ENCODE results near the gene CD209.
"Not testable (repeated sequence)": the region's sequence is repeated elsewhere in the genome, so short reads cannot be mapped to it uniquely, and the experiment has no call there.

The CD209 gene, protein sequence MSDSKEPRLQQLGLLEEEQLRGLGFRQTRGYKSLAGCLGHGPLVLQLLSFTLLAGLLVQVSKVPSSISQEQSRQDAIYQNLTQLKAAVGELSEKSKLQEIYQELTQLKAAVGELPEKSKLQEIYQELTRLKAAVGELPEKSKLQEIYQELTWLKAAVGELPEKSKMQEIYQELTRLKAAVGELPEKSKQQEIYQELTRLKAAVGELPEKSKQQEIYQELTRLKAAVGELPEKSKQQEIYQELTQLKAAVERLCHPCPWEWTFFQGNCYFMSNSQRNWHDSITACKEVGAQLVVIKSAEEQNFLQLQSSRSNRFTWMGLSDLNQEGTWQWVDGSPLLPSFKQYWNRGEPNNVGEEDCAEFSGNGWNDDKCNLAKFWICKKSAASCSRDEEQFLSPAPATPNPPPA

DNA sequence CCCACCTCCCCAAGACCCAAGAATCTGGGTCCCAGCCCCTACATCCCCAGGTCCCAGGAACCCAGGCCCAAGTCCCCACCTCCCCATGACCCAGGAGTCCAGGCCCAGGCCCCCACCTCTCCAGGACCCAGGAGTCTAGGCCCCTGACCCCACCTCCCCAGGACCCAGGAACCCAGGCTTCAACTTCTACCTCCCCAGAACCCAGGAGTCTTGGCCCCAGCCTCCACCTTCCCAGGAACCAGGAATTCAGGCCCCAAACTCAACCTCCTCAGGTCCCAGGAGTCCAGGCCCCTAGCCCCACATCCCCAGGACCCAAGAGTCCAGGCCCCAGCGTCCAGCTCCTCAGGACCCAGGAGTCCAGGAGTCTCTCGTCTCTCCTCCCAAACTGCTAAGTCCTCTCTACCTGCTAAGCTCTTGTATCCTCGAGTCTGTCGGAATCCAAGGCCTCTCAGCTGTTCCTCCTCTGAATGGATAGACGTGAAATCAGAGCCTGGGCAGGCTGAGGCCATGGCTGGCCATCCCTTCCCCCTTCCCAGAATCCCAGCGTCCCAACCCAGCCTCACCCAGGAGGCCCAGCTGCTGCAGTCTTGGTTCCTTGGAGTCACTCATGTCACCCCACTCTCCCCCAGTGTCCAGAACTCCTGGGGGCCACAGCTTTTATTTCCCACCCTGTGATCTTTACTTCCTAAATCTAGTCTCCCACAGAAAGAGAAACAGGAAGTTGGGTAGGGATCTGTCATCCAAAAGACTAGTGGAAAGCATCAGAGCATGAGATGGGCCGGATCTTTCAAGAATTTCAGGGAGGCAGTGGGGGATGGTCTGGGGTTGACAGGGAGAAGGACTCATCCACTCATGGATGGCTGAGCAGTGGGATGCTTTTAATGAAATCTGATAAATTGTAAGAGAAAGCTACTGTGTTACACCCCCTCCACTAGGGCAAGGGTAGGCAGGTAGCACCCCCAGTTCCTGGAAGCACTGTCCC is at the start of gene CD209:
CD209 (minus strand) TSS at position 632 of the 982 bp plus-strand sequence; CDS start at position 609, 23 bp downstream.
- no peak for DNase-seq (ENCODE audit: extremely low read depth in 1 of 2, low read depth in 1 of 2)

DNA sequence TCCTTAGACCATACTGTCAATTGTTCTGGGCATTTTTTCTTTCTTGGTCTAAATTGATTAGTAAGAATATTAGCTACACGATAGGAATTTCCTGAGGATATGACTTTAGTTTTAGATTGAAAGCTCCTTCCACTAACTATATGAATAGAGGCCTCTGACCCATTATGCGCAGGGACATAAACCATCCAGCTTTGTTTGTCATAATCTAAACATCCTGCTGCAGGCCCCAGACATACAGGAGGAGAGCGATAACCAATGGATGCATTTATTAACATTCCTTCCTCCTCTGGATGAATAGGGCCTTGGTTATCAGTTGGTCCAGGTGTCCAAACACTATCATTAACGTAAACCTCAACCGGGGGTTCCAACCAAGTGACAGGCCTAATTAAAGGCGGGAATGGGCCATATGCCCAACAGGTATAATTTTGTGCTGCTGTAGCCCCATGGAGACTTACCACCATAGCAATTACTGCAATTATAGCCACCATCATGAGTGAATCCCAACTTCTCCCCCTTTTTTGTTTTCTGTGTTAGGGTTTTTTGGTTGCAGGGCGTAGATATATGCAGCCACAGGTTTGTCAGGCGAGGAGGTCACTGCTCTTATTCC is 48.3 kb upstream of the CD209 start:
- no peak for DNase-seq (ENCODE audit: extremely low read depth in 1 of 2, low read depth in 1 of 2)

DNA sequence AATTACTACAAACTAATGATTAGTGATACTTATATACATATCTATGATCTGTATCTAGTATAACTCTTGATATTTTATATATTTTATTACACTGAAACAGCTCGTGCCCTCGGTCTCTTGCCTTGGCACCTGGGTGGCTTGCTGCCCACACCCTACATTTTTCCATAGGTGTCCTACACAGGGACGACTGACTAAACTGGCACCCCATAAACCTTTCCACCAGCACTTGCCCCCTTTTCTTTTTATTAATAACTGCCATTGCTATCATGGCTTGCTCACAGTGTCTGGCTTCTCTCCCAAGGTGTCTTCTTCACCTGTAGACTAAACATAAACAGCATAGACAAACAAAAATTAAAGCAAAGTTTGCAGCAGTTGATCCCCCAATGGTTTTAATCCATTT is 46.2 kb upstream of the CD209 start:
- DNase-seq (ENCODE audit: extremely low read depth in 1 of 2, low read depth in 1 of 2), result no peak

DNA sequence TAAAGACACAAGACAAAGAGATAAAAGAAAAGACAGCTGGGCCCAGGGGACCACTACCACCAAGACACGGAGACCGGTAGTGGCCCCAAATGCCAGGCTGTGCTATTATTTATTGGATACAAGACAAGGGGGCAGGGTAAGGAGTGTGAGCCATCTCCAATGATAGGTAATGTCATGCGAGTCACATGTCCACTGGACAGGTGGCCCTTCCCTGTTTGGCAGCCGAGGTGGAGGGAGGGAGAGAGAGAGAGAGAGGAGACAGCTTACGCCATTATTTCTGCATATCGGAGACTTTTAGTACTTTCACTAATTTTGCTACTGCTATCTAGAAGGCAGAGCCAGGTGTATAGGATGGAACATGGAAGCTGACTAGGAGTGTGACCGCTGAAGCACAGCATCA is 45.4 kb upstream of the CD209 start:
- DNase-seq (ENCODE audit: extremely low read depth in 1 of 2, low read depth in 1 of 2), result not testable (repeated sequence)

DNA sequence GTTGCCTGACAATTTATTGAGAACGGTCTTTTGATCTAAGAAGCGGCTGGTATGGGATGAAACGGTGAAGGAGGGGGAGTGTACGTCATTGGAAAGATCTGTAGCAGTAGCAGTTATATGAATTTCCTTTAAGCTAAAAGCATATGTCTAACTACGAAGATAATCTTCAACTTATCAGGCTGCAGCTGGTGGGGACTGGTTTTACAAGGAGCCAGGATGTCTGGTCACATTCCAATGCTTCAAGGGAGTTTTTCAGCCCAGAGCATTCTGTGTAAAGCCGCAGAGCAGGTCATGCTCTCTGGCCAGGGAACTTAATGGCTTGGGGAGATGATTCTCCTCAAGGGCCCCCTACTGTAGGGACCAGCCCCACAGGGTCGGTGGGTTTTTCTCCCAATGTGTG is 44.9 kb upstream of the CD209 start:
- no peak for DNase-seq (ENCODE audit: extremely low read depth in 1 of 2, low read depth in 1 of 2)

DNA sequence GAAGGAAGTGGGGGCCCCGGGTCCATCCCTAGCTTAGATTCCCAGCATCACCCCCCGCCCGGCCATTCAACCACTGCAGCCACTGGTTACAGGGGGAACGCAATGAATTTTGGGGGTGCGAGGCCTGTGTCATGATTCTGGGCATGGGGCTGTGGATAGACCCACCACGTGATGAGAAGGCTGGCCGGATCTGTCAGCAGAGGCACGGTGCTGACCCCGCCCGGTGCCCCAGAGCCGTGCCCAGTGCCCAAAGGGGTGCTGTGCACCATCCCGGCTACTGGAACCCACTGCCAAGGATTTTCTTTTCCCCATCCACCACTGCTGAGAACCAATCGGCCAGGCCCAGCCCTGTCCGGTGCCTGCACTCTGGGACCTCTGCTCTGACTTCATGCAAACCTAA is 43.1 kb upstream of the CD209 start:
- no peak for DNase-seq (ENCODE audit: extremely low read depth in 1 of 2, low read depth in 1 of 2)

DNA sequence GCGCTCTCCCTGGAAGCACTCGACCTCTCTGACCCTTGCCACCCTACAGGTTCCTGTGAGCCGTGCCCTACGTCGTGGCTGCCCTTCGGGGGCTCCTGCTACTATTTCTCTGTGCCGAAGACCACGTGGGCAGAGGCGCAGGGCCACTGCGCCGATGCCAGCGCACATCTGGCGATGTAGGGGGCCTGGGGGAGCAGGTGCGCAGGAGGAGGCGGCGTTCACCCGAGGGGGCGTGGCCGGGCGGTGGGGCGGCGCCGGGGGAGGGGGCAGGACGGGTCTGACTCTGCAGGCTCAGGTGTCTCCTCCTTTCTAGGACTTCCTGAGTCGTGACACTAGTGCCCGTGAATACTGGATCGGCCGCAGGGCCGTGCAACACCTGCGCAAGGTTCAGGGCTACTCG is 42.1 kb upstream of the CD209 start:
- peak in 1 of 2 donors; percentile 8 for DNase-seq (ENCODE audit: extremely low read depth in 1 of 2, low read depth in 1 of 2)

DNA sequence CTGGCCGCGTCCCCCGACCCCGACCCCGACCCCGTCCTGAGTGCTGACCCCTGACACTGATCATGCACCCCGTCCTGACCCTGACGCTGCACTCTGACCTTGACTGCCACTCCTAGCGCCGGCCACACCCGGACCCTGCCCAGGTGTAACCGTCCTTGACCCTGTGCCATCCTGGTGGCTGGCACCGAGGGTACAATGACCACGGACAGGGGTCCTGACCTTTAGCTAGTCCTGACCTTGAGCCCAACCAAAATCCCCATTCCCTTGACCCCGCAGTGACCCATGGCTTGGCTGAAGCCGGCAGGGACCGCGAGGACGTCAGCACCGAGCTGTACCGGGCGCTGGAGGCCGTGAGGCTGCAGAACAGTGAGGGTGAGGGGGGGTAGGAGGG is 41.6 kb upstream of the CD209 start:
- no peak for DNase-seq (ENCODE audit: extremely low read depth in 1 of 2, low read depth in 1 of 2)

DNA sequence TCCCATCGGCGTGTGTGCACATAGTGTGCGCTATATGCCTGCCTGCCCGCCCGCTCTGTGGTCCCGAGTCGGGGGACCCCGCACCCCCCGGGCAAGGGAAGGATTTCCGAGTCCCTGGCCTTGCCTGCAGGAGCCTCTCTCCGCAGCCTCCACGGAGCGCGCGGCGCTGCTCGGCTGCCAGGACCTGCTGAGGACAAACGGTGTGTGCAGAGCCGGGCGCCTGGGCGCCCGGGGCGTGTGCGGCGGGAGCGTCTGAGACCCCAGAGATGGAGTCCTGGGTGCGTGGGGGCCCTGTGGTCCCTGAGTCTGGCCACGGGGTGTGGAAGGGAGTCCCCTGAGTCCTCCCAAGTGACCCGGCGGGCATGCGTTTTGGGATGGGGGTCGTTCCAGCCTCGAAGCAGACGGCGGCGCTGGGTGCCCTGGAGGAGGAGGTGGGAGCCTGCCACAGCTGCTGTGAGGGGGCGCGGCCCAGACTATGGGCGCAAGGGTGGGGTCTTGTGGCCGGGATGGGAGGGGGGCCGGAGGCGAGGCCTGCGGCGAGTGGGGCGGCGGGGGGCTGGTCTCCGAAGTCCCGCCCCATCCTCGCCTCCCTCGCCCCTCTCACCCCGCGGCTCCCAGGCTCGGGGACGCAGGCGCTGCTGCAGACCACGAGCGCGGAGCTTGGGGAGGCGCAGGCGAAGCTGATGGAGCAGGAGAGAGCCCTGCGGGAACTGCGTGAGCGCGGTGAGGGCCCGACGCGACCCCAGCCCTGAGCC is 41.0 kb upstream of the CD209 start:
- DNase-seq (ENCODE audit: extremely low read depth in 1 of 2, low read depth in 1 of 2), result no peak

DNA sequence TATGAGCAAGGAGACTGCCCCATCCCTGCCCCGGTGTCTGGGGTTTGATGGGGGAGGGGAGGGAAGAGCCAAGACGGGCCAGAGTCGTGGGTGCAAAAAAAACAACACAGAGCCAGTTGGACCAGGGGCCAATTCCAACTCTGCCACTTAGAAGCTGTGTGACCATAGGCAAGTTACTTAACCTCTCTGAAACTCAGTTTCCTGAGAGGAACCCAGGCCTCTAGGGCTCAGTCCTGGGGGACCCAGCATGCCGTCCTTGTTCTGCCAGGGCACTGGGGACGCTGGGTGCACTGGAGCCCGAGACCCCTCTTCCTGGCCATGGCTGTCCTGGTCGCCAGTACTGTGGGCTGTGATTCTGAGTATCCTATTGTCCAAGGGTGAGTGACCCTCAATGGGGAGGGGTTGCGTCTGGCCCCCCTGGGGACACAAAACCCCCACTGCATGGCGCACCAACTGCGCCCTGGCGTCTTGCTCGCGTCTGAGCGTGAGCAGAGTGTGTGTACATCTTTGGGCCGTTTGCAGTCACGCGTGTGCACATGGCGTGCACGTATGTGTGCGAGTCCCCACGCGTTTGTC is 40.4 kb upstream of the CD209 start:
- DNase-seq (ENCODE audit: extremely low read depth in 1 of 2, low read depth in 1 of 2), result no peak

DNA sequence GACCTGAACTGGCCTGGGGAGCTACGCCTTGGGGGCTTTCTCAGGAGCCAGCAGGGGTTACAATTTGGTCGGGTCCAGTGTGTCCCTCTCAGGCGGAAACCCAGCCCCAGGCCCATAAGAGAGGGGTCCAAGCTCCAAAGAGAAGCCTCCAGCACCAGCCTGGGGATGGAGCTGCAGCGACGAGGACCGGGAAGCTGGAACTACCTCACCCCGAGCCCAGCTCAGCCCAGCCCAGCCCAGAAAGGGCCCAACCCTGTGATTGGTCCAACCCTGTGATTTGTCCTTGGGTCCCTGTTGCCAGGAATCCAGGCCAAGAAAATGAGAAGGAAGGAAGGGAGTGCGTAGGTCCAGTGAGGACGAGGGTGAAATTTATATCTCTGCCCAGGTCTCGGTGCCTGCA is 39.8 kb upstream of the CD209 start:
- no peak for DNase-seq (ENCODE audit: extremely low read depth in 1 of 2, low read depth in 1 of 2)

DNA sequence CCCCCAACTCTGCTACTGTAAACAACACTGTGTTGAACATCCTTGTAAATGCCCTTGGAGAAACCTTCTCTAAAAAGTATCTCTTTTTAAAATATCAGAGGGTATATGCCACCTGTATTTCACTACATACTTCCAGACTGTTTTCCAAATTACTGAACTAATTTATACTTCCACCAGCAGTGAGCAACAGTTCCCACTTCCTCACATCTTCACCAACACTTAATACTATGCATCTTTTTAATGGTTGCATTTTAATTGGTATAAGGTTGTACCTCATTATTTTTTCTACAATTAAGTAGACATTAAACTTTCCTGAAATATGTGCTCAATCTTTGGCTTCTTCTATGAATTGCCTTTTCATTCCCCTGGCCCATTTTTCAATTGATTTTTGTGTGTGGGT is 37.5 kb upstream of the CD209 start:
- DNase-seq (ENCODE audit: extremely low read depth in 1 of 2, low read depth in 1 of 2), result no peak

DNA sequence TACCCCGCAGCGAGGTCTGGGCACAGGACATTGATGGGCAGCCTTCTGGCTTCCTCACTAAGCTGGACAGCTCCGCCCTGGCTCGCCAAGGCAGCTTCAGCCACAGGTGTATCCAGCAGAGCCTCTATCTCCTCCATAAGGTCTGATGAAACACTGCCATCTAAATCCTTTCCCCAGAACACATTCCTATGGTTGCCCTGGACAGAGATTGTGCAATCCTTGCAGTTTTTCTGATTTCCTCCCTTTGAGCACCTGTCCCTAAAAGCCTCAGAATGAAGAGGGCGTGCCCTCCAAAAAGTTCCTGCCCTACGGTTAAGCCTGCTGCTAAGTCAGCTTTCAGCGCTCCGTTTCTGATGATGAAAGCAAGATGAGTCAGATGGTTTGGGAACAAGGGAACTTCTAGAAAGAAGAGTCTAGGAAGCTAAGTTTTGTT is 36.7 kb upstream of the CD209 start:
- DNase-seq (ENCODE audit: extremely low read depth in 1 of 2, low read depth in 1 of 2), result no peak

DNA sequence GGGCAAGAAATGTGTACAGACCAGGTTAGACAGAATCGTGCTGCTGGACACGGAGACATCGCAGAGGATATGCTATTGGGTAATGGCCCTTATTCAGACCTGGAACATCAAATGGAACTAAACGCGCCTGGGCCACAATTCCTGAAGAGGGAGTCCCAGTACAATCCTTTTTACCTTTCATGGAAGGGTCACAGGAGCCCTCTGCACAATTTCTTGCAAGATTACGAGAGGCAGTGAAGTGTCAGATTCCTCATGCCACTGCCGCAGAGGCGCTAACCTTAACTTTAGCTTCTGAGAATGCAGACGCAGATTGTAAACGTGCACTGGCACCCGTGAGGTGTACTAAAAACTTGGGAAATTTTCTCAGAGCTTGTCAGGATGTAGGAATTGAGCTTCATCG is 33.8 kb upstream of the CD209 start:
- no peak for DNase-seq (ENCODE audit: extremely low read depth in 1 of 2, low read depth in 1 of 2)

DNA sequence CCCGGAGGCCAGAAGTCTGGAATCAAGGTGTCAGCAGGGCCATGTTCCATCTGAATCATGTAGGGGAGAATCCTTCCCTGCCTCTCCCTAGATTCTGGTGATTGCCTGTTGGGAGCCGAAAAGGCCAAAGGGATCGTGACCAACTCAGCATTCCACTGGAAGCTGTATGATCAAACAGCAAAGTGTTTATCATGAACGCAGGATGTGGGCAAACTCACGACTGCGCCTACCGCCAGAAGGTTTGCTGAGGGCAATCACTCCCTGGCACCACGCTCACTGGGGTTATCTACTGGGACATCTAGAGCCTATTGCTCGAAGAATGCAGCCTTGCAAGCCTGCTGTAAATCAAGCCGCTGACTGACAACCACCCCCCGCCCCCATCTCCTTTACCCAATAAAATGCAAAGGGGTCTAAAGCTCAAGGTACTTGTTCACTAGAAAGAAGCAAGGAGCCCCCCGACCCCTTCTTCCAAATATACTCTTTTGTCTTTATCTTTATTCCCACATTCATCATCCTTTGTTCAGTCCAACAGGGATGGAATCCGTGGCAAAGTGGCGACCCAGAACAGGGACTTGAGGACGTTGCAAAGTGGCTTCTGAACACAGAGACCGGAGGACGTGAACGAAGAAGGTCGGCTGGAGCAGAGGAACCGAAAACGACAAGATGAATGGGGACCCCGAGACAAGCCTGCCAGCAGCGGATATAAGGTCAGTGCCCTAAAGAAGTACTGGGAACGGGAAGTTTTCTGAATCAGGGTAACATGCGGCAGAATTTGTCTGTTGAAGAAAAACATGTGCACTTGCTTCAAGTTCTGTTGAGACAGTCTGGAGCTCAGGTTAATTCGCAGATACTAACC is 32.5 kb upstream of the CD209 start:
- DNase-seq (ENCODE audit: extremely low read depth in 1 of 2, low read depth in 1 of 2), result no peak

DNA sequence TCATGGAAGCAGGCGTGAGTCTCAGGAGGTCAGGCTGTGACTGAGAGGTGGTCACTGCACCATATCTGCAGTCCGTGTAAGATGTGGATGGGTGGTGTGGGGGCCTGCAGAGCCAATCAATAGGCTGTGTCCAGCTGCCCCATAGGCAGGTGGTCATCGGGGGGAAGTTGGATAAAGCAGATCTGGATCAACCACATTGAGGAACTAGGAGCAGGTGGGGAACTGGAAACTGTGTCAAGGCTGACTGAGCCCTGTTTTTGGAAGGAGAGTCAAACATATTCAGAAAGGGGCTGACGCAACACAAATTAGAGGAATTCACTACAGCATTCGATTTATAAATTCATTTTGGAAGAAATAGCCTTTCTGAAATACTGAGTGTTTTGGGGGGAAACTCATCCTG is 30.7 kb upstream of the CD209 start:
- no peak for DNase-seq (ENCODE audit: extremely low read depth in 1 of 2, low read depth in 1 of 2)

DNA sequence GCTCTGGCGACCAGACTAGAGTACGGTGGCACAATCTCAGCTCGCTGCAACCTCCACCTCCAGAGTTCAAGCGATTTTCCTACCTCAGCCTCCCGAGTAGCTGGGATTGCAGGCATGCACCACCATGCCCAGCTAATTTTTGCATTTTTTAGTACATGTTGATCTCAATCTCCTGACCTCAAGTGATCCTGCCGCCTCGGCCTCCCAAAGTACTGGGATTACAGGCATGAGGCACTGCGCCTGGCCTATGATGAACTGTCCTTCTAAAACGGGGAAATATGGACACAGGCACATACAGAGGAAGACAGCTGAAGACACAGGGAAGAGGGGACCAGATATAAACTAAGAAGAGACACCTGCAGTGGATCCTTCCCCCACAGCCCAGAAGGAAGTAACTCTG is 28.4 kb upstream of the CD209 start:
- DNase-seq (ENCODE audit: extremely low read depth in 1 of 2, low read depth in 1 of 2), result no peak

DNA sequence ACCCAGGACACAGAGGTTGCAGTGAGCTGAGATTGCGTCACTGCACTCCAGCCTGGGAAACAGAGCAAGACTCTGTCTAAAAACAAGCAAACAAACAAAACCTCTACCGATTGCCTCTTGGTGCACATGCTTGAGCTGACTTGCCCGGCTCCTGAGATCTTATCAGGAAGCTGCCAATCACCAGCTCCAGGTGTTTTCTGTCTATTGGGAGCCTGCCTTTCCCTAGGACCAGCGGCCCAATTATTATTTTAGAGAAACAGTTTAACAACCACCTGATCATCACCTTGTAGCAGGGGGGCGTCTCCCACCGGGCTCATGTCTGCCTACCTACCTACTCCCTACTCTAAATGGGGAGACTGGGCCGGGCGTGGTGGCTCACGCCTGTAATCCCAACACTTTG is 26.5 kb upstream of the CD209 start:
- DNase-seq (ENCODE audit: extremely low read depth in 1 of 2, low read depth in 1 of 2), result no peak

DNA sequence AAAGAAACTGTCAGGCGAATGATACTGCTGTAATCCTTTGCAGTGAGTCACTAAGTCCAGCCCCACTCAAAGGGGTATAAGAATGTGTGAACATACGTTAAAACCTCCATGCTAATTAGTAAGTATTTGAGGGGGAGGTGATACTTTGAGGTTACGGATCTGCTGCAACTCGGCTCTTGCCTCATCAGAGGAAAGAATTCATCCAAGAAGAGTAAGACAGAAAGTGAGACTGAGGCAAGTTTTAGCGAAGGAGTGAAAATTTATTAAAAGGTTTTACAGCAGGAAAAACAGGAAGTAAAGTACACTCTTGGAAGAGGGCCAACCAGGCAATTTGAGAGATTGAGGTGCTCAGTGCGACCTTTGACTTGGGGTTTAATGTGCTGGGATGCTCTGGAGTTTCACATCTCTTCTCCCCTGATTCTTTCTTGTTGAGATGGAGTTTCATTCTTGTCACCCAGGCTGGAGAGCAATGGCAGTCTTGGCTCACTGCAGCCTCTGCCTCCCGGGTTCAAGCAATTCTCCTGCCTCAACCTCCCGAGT is 25.5 kb upstream of the CD209 start:
- no peak for DNase-seq (ENCODE audit: extremely low read depth in 1 of 2, low read depth in 1 of 2)
